Heart left ventricle (tissue), 16 donors: Measurements from ENCODE around the gene CUX1. TPM values are rescaled to one million over a fixed set of nuclear protein-coding genes. Genes with fewer than 3 reads are reported as not detected.
"Not testable (repeated sequence)": the region's sequence is repeated elsewhere in the genome, so short reads cannot be mapped to it uniquely, and the experiment has no call there.

ENCODE experiments used
- ATAC-seq, 4 donors: fragments of 200-7000 bp; cut with Tn5 transposase; one replicate each; pipeline ENCODE4 v1.9.1; 2020 to 2022; ENCODE audit warnings: moderate library complexity in 4 of 4, mild to moderate bottlenecking in 3 of 4, moderate number of reproducible peaks in 1 of 4
- DNase-seq, 5 donors: peaks; one replicate each; pipeline ENCODE4 v3.0.0-alpha.2; 2020
- H3K27ac ChIP-seq, 12 donors: fragments of 200-600 bp; sonication (generic) in 4 of 12; one replicate each; pipeline versions ENCODE4 v1.5.0 to v1.8.0; 2016 to 2022; ENCODE audit warnings: mild to moderate bottlenecking in 2 of 12
- H3K27me3 ChIP-seq, 9 donors: fragments of 200-600 bp; sonication (generic) in 2 of 9; one replicate each; pipeline versions ENCODE4 v1.5.1 to v1.8.0; 2016 to 2022; ENCODE audit warnings: mild to moderate bottlenecking in 3 of 9
- H3K36me3 ChIP-seq, 9 donors: fragments of 200-600 bp; sonication (generic) in 2 of 9; one replicate each; pipeline versions ENCODE4 v1.5.0 to v1.8.0; 2018 to 2022; ENCODE audit warnings: mild to moderate bottlenecking in 2 of 9
- H3K4me1 ChIP-seq, 12 donors: fragments of 200-600 bp; sonication (generic) in 4 of 12; one replicate each; pipeline versions ENCODE4 v1.5.0 to v1.8.0; 2016 to 2022; ENCODE audit warnings: mild to moderate bottlenecking in 3 of 12
- H3K4me3 ChIP-seq, 12 donors: fragments of 200-600 bp; sonication (generic) in 4 of 12; one replicate each; pipeline versions ENCODE4 v1.5.0 to v1.8.0; 2017 to 2022; ENCODE audit warnings: mild to moderate bottlenecking in 9 of 12, moderate library complexity in 4 of 12
- H3K9me3 ChIP-seq, 12 donors: fragments of 200-600 bp; sonication (generic) in 4 of 12; one replicate each; pipeline versions ENCODE4 v1.5.0 to v1.8.0; 2016 to 2022; ENCODE audit warnings: mild to moderate bottlenecking in 1 of 12
- POLR2A ChIP-seq, 2 donors: fragments of 450-650 bp; IDR thresholded peaks; one replicate each; pipeline ENCODE4 v1.6.1; 2017; ENCODE audit warnings: antibody characterized with exemption in 2 of 2, mild to moderate bottlenecking in 2 of 2, moderate library complexity in 2 of 2
- WGBS, 4 donors: extraction: QIAGEN DNeasy Blood & Tissue Kit in 2 of 4; methylation state at CpG; one replicate each; pipeline versions ENCODE4 v1.1.5 to v1.1.7; 2013 to 2018; 5-methylcytosine and 5-hydroxymethylcytosine counted together
- intact Hi-C, 10 donors: fragments of 100-400 bp; cut with DNase I; formaldehyde crosslinking; loops; one replicate each; pipeline versions ENCODE4 v1.11.1 to v1.14.2; 2022
- polyA plus RNA-seq, 2 donors: library from polyadenylated mRNA; stranded (reverse); fragments of 200-250 nt; gene quantifications; one replicate each; pipeline ENCODE4 v1.2.3, GENCODE V29; 2013
- total RNA-seq, 9 donors: library from RNA; depleted of rRNA in 2 of 9; stranded (reverse); fragments of >200 nt in 2 of 9; fragmentation: NEBNext Ultra II Directional in 3 of 9; extraction: Animal tissue kit (Norgen Biotek cat#: 25700) in 3 of 9; gene quantifications; one replicate each; pipeline versions ENCODE4 v1.1.0 to v1.2.4, GENCODE V29; 2016 to 2023
- TF ChIP-seq, protein P1 (sequence below), 12 donors: fragments of 200-600 bp; sonication (generic) in 4 of 12; IDR thresholded peaks; one replicate each; pipeline versions ENCODE4 v1.5.0 to v1.8.0; 2018 to 2022; ENCODE audit warnings: antibody characterized with exemption in 12 of 12, mild to moderate bottlenecking in 5 of 12
- donor health status: ischemic (EF 13 %, LVEDD 7.1; RV severe dilation, severe dysfunction).
- donor health status: healthy with polysubstance abuse.
- donor health status: DM: no; HTN: yes; CAD: no.
- donor health status: DM: no; HTN: no; CAD: no.
- donor health status: ischemic (EF 25% LVEDD 6.9; RV normal size, moderate dysfunction).
- donor health status: ischemic (EF 25% LVEDD 5.7; RV mildly dilated, moderate dysfunction).
- donor health status: healthy.
- donor health status: DM: yes; HTN: yes; CAD: no.
- donor health status: ischemic (EF 35%, LVEDD 5.7; RV mildly dilated, moderate dysfunction).
- donor health status: nonischemic (EF 11% LVEDD 7.7; RV severe dilation, severe dysfunction).
- donor health status: DM: yes; HTN: yes; CAD: no.
- donor health status: PGD.
- donor health status: ischemic (EF 29% LVEDD 5.4; RV normal size, mild dysfunction).
- donor health status: nonischemic (EF 23%, LVEDD 6.1; RV moderate dilation, normal function).

The CUX1 gene
- total and polyA plus RNA-seq, 11 donors, result 51.9 to 173 (median 122) TPM

DNA sequence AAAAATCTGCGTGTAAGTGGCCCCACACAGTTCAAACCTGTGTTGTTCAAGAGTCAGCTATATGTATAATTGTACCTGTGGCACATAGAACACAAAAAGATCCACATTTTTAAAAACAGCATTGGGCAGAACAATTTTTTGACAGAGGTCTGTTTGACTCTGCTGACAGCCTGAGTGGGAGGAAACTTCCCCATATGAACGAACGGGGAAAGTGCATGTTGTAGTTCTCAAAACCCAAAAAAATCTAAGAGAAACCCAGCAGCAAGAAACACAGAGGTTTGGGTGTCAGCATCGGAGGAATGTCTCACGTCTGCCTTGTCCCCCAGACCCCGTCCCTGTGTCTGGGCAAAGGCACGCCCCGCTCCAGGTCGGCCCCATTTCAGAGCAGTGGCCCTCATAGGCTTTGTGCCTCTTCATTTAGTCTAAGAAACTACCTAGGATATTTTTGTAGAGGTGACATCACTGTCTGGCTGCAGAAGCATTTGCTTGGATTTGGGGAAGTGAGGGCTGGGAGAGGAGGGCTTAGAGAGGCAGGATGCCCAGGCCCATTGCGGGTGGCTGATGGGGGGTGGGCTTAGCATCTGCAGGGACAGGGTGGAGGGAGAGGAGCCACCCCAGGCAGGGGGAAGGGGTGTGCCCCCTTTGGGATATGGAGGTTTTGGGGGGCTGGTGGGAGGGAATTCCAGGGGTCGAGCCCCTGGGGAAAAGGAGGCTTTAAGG lies 11.0 kb downstream of the CUX1 start:
- WGBS, 4 donors, result 68 to 73% (median 73%) methylated on average over 11 of the region's 11 CpGs
- H3K27me3 ChIP-seq, result no peaks in the 10 kb centered on the region
- H3K36me3 ChIP-seq, result peaks cover 0 to 3% (median 0%) of the 10 kb centered on the region in 9 donors
- no peak overlapping the region for H3K4me3 ChIP-seq
- H3K9me3 ChIP-seq, result no peaks in the 10 kb centered on the region
- intact Hi-C loops, result no loop called here
- DNase-seq, result no peak
- peak overlapping the region in 2 of 12 donors; percentile 37 for H3K27ac ChIP-seq
- peaks cover 0 to 50% (median 20%) of the 10 kb centered on the region in 12 donors for H3K4me1 ChIP-seq
- peak in 3 of 4 donors; percentile 11 to 50 (median 36) for ATAC-seq
- TF ChIP-seq POLR2A (IDR thresholded peaks at IDR 0.05), result no peak
- TF ChIP-seq, protein P1, sequence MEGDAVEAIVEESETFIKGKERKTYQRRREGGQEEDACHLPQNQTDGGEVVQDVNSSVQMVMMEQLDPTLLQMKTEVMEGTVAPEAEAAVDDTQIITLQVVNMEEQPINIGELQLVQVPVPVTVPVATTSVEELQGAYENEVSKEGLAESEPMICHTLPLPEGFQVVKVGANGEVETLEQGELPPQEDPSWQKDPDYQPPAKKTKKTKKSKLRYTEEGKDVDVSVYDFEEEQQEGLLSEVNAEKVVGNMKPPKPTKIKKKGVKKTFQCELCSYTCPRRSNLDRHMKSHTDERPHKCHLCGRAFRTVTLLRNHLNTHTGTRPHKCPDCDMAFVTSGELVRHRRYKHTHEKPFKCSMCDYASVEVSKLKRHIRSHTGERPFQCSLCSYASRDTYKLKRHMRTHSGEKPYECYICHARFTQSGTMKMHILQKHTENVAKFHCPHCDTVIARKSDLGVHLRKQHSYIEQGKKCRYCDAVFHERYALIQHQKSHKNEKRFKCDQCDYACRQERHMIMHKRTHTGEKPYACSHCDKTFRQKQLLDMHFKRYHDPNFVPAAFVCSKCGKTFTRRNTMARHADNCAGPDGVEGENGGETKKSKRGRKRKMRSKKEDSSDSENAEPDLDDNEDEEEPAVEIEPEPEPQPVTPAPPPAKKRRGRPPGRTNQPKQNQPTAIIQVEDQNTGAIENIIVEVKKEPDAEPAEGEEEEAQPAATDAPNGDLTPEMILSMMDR (IDR thresholded peaks at IDR 0.05), result no peak

DNA sequence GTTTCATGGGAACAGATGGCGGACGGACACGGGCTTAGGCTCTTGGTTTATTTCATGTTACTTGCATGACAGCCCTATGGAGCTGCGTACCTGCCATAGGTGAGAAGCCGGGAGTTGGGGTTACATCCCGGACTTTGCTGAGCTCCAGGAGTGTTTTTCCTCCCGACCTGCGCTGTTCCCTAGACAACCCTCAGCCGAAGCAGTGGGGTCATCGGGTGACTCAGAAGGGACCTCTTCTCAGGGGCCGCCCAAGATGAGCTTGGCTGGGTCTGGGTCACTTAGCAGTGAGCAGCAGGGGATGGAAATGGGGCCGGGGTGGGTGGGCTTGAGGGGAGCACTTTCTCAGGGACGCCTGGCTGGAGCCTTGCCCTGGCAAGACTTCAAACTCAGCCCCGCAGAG lies 11.9 kb downstream of the CUX1 start:
- H3K4me1 ChIP-seq, result peaks cover 0 to 48% (median 18%) of the 10 kb centered on the region in 12 donors
- ATAC-seq (no peak), DNase-seq (no peak)
- TF ChIP-seq, protein P1 (IDR thresholded peaks at IDR 0.05), result no peak
- TF ChIP-seq POLR2A (IDR thresholded peaks at IDR 0.05), result no peak
- peaks cover 0 to 3% (median 0%) of the 10 kb centered on the region in 9 donors for H3K36me3 ChIP-seq
- H3K4me3 ChIP-seq, result no peak overlapping the region
- no peaks in the 10 kb centered on the region for H3K9me3 ChIP-seq
- no peaks in the 10 kb centered on the region for H3K27me3 ChIP-seq
- 92 to 96% (median 94%) methylated on average over 14 of the region's 14 CpGs for WGBS, 4 donors
- H3K27ac ChIP-seq, result no peak overlapping the region
- intact Hi-C loops, result no loop called here

DNA sequence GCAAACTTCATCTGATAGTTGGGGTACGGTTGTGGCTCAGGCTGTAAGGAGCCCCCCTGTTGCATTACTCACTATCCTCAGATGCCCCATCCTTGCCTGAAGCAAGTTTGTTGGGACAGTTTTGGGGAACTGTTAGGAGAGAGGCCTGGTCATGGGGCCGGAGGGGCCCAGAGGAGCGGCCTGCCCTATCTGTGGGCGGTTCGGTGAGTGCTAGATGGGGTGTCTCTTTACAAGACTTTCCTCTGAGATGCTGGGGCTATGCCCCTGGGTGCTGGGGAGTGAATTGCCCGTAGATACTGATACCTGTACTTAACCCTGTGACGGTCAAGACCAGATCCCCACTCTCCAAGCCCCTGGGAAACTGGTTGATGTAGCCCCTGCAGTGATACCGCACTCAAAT lies 12.4 kb downstream of the CUX1 start:
- Histone ChIP-seq H3K4me1 (peaks cover 0 to 46% (median 18%) of the 10 kb centered on the region in 12 donors), H3K27me3 (no peaks in the 10 kb centered on the region), H3K9me3 (no peaks in the 10 kb centered on the region), H3K27ac (no peak overlapping the region), H3K36me3 (peaks cover 0 to 3% (median 0%) of the 10 kb centered on the region in 9 donors), H3K4me3 (no peak overlapping the region)
- no peak for ATAC-seq
- 92 to 97% (median 94%) methylated on average over 5 to 8 of the region's 8 CpGs for WGBS, 4 donors
- DNase-seq, result no peak
- intact Hi-C loops, result no loop called here
- TF ChIP-seq, protein P1 (IDR thresholded peaks at IDR 0.05), result no peak
- no peak for TF ChIP-seq POLR2A (IDR thresholded peaks at IDR 0.05)

DNA sequence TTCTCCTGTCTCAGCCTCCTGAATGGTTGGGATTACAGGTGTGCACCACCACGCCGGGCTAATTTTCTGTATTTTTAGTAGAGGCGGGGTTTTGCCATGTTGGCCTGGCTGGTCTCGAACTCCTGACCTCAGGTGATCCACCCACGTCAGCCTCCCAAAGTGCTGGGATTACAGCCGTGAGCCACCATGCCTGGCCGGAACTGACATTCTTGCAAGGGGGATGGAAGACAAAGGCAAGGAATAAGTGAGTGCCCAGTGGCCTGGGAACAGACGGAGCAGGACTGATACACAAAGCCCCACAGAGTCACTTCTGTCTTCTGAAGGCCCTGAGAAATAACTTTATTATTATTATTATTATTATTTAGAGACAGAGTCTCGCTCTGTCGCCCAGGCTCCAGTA lies 14.0 kb downstream of the CUX1 start:
- H3K27me3 ChIP-seq, H3K36me3 ChIP-seq, H3K27ac ChIP-seq, DNase-seq, ATAC-seq, H3K4me3 ChIP-seq, intact Hi-C loops, H3K9me3 ChIP-seq: not testable (repeated sequence)
- 90 to 96% (median 94%) methylated on average over 10 of the region's 10 CpGs for WGBS, 4 donors
- H3K4me1 ChIP-seq, result peaks cover 0 to 33% (median 15%) of the 10 kb centered on the region in 12 donors
